Lung (tissue), 12 donors: ENCODE measurements around the gene KIF25. TPM values are rescaled to one million over a fixed set of nuclear protein-coding genes. Genes with fewer than 3 reads are reported as not detected.

Experiments
- ATAC-seq: fragments of 200-7000 bp; cut with Tn5 transposase; one replicate; pipeline ENCODE4 v1.9.1; 2020; ENCODE audit warnings: moderate number of reproducible peaks; ENCODE audit not compliant: insufficient read depth, low FRiP score
- DNase-seq, 3 donors: peaks; one replicate each; pipeline ENCODE4 v3.0.0-alpha.2; 2013 to 2017
- H3K27ac ChIP-seq, 2 donors: one replicate each; pipeline ENCODE4 v1.5.1; 2013; ENCODE audit warnings: mild to moderate bottlenecking in 2 of 2, moderate library complexity in 2 of 2, control low read depth in 1 of 2, inconsistent platforms in 1 of 2, low read depth in 1 of 2, low read length in 1 of 2
- H3K27me3 ChIP-seq, 3 donors: one replicate each; pipeline ENCODE4 v1.5.1; 2013; ENCODE audit warnings: low read length in 2 of 3; ENCODE audit not compliant: control insufficient read depth in 3 of 3, insufficient read depth in 3 of 3
- H3K36me3 ChIP-seq, 4 donors: one replicate each; pipeline ENCODE4 v1.5.1; 2013; ENCODE audit warnings: low read length in 4 of 4, mild to moderate bottlenecking in 1 of 4, moderate library complexity in 1 of 4; ENCODE audit not compliant: control insufficient read depth in 4 of 4, insufficient read depth in 4 of 4
- H3K4me1 ChIP-seq, 5 donors: one replicate each; pipeline ENCODE4 v1.5.1; 2013; ENCODE audit warnings: low read length in 5 of 5, mild to moderate bottlenecking in 2 of 5, moderate library complexity in 1 of 5; ENCODE audit not compliant: control insufficient read depth in 5 of 5, insufficient read depth in 5 of 5
- H3K4me3 ChIP-seq: one replicate; pipeline ENCODE4 v1.5.1; 2013; ENCODE audit warnings: mild to moderate bottlenecking, control low read depth, moderate library complexity
- H3K9ac ChIP-seq, 2 donors: one replicate each; pipeline ENCODE4 v1.5.1; 2013; ENCODE audit warnings: low read length in 2 of 2, control low read depth in 1 of 2; ENCODE audit not compliant: insufficient read depth in 1 of 2
- H3K9me3 ChIP-seq, 4 donors: one replicate each; pipeline ENCODE4 v1.5.1; 2013; ENCODE audit warnings: low read length in 3 of 4, mild to moderate bottlenecking in 1 of 4, moderate library complexity in 1 of 4; ENCODE audit not compliant: control insufficient read depth in 4 of 4, insufficient read depth in 3 of 4
- CTCF ChIP-seq: IDR thresholded peaks from 2 replicates; pipeline ENCODE4 v1.5.1; 2012; ENCODE audit warnings: mild to moderate bottlenecking; ENCODE audit errors: control extremely low read depth, extremely low read depth
- WGBS, 2 donors: extraction: QIAGEN DNeasy Blood & Tissue Kit; methylation state at CpG; one replicate each; pipeline ENCODE4 v1.1.7; 2013; 5-methylcytosine and 5-hydroxymethylcytosine counted together
- polyA plus RNA-seq, 2 donors: library from polyadenylated mRNA; stranded (reverse); fragments of 200-250 nt; gene quantifications; one replicate each; pipeline ENCODE4 v1.2.1, GENCODE V29; 2013
- total RNA-seq, 2 donors: library from RNA; depleted of rRNA in 1 of 2; stranded (reverse); fragments of >200 nt in 1 of 2; gene quantifications; one replicate each; pipeline ENCODE4 v1.2.1, GENCODE V29; 2014 to 2021
- donor health status: control.
- donor health status: control.
- donor health status: Bipolar disorder and iron deficiency.
- donor health status: healthy.
- donor health status: DM: yes; HTN: yes; CAD: no.

The KIF25 gene
- total and polyA plus RNA-seq, 4 donors, result 0.24 to 5.3 (median 0.53) TPM

GRCh38 chr6:168071620-168072019 lies 74.1 kb downstream of the KIF25 start:
- Histone ChIP-seq H3K4me1 (no peaks in the 10 kb centered on the region), H3K27me3 (no peaks in the 10 kb centered on the region), H3K36me3 (peaks cover 0 to 8% (median 0%) of the 10 kb centered on the region in 4 donors), H3K9me3 (peaks cover 0 to 2% (median 0%) of the 10 kb centered on the region in 4 donors), H3K4me3 (no peak overlapping the region), H3K27ac (no peak overlapping the region), H3K9ac (no peak overlapping the region)
- no peak for ATAC-seq
- TF ChIP-seq CTCF, result no peak
- DNase-seq, result no peak
- 81 to 85% methylated on average over 9 of the region's 9 CpGs for WGBS, 2 donors

- no peak for TF ChIP-seq CTCF
- no peak for DNase-seq
- 89 to 90% methylated on average over 23 to 24 of the region's 24 CpGs for WGBS, 2 donors
Observed at GRCh38 chr6:168072261-168072660, 74.8 kb downstream of the KIF25 start.

GRCh38 chr6:168072730-168073129 lies 75.3 kb downstream of the KIF25 start:
- ATAC-seq, result no peak
- Histone ChIP-seq H3K9me3 (peaks cover 0 to 2% (median 0%) of the 10 kb centered on the region in 4 donors), H3K27ac (no peak overlapping the region), H3K4me1 (no peaks in the 10 kb centered on the region), H3K27me3 (no peaks in the 10 kb centered on the region), H3K9ac (no peak overlapping the region), H3K36me3 (peaks cover 0 to 8% (median 0%) of the 10 kb centered on the region in 4 donors), H3K4me3 (no peak overlapping the region)
- 78 to 82% methylated on average over 4 of the region's 4 CpGs for WGBS, 2 donors
- no peak for DNase-seq
- TF ChIP-seq CTCF, result no peak

More at GRCh38 chr6:168072261-168072660, 74.8 kb downstream of the KIF25 start:
- Histone ChIP-seq H3K4me1 (no peaks in the 10 kb centered on the region), H3K36me3 (peaks cover 0 to 8% (median 0%) of the 10 kb centered on the region in 4 donors), H3K4me3 (no peak overlapping the region), H3K9ac (no peak overlapping the region), H3K27me3 (no peaks in the 10 kb centered on the region), H3K9me3 (peaks cover 0 to 2% (median 0%) of the 10 kb centered on the region in 4 donors), H3K27ac (no peak overlapping the region)
- no peak for ATAC-seq
